HFF-Myc (cell line): Measurements from ENCODE around the gene ELOVL6.

Source experiments
- DNase-seq: peaks from one replicate; pipeline ENCODE4 v3.0.0-alpha.2; 2011; ENCODE audit warnings: low read depth; ENCODE audit errors: extremely low read depth
- H3K4me3 ChIP-seq: replicated peaks from 2 replicates; pipeline ENCODE4 v1.5.1; 2011; ENCODE audit warnings: low read depth, mild to moderate bottlenecking, control low read depth, low read length
- TF ChIP-seq, protein P1 (sequence below): IDR thresholded peaks from 2 replicates; pipeline ENCODE4 v1.5.1; 2012; ENCODE audit warnings: mild to moderate bottlenecking, low read depth, low read length, control low read depth; ENCODE audit errors: missing control alignments

The ELOVL6 gene

GRCh38 chr4:110120506-110120905 is 77.9 kb downstream of the ELOVL6 start:
- TF ChIP-seq, protein P1, sequence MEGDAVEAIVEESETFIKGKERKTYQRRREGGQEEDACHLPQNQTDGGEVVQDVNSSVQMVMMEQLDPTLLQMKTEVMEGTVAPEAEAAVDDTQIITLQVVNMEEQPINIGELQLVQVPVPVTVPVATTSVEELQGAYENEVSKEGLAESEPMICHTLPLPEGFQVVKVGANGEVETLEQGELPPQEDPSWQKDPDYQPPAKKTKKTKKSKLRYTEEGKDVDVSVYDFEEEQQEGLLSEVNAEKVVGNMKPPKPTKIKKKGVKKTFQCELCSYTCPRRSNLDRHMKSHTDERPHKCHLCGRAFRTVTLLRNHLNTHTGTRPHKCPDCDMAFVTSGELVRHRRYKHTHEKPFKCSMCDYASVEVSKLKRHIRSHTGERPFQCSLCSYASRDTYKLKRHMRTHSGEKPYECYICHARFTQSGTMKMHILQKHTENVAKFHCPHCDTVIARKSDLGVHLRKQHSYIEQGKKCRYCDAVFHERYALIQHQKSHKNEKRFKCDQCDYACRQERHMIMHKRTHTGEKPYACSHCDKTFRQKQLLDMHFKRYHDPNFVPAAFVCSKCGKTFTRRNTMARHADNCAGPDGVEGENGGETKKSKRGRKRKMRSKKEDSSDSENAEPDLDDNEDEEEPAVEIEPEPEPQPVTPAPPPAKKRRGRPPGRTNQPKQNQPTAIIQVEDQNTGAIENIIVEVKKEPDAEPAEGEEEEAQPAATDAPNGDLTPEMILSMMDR: no peak
- no peak for DNase-seq
- H3K4me3 ChIP-seq: no peak overlapping the region

DNA sequence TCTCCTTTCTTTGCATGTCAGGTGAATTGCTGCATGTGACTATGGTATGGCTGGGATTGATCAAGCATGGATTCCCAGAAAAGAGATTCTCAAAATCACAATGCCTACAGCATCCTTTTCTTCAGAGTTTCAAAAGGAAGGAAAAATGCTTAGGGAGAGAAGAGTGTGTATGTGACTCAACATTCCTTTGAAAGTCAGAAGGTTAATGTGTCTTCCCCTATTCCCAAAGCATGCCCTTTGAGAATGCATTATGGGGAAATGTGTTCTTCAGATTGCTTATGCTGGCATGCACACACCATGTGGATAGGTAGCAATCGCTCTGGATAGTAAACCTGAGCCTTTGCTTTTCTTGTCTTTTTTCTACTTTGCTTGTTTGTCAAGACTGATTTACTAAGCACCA is 78.5 kb downstream of the ELOVL6 start:
- TF ChIP-seq, protein P1: no peak
- no peak overlapping the region for H3K4me3 ChIP-seq
- DNase-seq: peak; percentile 17

DNA sequence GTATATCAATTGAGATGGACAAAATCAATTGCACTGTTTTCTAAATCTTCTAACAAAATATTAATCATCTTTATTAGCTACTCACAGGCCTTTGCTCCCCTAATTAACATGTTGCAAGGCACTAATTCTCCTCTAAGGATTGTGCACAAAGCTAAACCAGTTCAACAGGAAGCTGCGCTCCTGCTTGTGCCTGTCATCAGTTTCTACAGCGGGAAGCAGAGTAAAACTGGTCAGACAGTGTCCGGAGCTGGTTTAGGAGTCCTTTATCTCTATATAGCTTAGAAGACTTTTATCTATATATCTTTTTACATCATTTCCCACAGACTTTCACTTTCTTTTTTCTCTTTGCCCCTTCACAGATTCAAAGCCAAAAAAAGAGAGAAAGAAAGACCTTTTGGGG is 79.1 kb downstream of the ELOVL6 start:
- H3K4me3 ChIP-seq: no peak overlapping the region
- TF ChIP-seq, protein P1: no peak
- DNase-seq: no peak

DNA sequence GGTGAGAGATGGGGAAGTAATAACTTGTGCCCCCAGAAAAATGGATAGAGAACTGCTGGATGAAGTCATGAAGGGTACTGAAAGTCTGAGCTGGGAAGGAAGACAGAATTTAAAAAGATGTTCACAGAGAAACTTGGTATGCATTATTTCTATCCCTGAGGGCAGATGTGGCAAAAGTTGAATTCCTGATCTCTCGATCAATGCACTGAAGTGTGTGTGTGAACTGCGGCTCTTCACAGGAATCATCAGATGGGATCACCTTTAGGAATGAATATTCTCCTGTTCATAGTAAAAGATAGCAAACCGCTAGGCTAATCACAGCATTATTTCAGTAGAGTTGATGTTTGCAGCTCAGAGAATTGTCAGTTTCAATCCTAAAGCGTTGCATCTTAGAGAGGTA is 86.4 kb downstream of the ELOVL6 start:
- no peak for DNase-seq
- no peak overlapping the region for H3K4me3 ChIP-seq
- TF ChIP-seq, protein P1: no peak

DNA sequence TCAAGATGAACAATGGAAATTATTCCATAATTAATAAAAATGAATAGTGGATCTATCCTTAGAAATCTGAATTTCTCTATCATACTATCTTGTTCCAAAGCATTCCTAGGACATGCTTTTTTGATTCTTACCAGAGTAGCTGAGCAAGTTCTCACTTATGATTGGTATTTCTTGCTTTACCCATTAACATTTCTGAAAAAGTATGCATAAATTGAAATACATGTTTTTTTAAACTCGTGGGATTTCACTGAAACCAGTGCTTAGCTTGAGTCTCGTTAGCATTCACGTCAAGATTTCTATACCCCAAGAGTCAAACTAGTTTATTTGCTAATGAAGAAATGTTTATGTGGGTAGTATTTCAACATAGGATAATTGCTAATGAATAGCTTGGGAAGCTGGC is 89.0 kb downstream of the ELOVL6 start:
- no peak for DNase-seq
- TF ChIP-seq, protein P1: no peak
- H3K4me3 ChIP-seq: no peak overlapping the region

GRCh38 chr4:110108960-110109359 is 89.5 kb downstream of the ELOVL6 start:
- TF ChIP-seq, protein P1: no peak
- DNase-seq: no peak
- H3K4me3 ChIP-seq: no peak overlapping the region

DNA sequence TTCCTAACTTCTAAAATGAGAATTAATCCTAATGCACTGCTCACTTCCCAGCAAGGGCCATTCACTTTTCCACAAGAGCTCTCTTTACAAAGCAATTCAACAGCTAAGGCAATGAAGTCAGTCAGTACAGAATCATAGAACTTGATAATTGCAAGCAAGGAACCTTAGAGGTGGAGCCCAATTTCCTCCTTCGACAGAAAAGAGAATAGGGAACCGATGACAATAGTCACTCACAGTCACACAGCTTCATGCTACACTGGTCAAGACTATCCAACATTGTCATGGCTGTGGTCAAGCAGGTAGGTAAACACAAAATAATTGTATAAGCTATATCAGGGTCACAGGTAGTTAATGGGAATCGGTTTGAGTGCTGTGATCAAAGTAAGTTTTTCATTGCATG is 90.0 kb downstream of the ELOVL6 start:
- TF ChIP-seq, protein P1: no peak
- no peak overlapping the region for H3K4me3 ChIP-seq
- DNase-seq: no peak
